ENCODE data around the gene ATP13A3.
"Not testable (repeated sequence)": the region's sequence is repeated elsewhere in the genome, so short reads cannot be mapped to it uniquely, and the experiment has no call there.

Gene ATP13A3

GRCh38 chr3:194497799-194498575 is 11.2 kb upstream of the ATP13A3 start:
- no peak for DNase-seq

- DNase-seq, result no peak
Observed at GRCh38 chr3:194496217-194496919, 9.6 kb upstream of the ATP13A3 start.

GRCh38 chr3:194494951-194495374 is 8.2 kb upstream of the ATP13A3 start:
- DNase-seq, result no peak

DNA sequence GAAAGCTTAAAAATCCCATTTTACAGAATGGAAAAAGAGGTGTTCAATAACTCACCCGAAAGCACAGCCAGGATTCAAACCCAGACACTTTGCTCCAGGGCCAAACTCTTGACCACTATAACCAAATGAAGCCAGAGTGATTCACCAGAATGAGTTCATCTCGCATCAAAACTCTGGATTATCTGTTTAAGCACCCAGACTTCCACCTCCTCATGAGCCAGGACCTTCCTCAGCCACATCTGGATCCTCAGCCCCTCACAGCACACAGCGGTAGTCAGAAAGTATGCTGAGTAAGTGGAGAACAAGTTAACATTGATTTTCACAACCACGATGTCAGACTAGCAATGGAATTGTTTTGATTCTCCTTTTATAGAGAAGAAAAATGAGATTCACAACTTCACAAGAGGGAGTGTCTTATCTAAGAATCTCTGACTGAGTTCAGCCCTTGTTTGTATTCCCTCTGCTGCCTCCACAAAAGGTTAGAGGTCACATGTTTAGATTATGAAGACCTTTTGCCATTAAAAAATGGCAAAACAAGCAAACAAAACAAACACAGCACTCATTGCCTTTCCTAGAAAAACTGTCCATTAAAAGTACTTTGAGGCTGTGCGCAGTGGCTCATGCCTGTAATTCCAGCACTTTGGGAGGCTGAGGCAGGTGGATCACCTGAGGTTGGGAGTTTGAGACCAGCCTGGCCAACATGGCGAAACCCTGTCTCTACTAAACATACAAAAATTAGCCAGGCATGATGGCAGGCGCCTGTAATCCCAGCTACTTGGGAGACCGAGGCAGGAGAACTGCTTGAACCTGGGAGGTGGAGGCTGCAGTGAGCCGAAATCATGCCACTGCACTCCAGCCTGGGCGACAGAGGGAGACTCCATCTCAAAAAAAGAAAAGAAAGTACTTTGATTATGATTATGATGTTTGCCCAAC is 7.5 kb upstream of the ATP13A3 start:
- not testable (repeated sequence) for DNase-seq

DNA sequence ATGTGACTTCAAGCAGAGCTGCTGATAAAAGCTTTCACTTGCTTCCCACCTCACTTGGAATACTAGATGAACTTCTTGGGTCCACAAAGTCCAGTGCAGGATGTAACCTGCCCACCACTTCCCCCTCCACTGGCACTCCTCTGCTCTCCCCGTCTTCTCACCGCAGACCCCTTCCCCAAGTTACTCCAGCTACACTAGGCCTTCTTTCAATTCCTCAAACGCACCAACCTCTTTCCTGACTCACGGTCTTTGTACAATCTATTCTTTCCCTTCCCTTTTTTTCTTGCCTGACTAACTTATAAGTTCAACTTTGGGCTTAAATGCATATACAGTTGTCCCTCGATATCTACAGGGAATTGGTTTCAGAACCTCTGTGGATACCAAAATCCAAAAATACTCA is 5.2 kb upstream of the ATP13A3 start:
- no peak for DNase-seq

GRCh38 chr3:194489736-194490612 is 3.2 kb upstream of the ATP13A3 start:
- no peak for DNase-seq

- DNase-seq, result no peak
Observed at GRCh38 chr3:194488055-194488742, 1.4 kb upstream of the ATP13A3 start.

DNA sequence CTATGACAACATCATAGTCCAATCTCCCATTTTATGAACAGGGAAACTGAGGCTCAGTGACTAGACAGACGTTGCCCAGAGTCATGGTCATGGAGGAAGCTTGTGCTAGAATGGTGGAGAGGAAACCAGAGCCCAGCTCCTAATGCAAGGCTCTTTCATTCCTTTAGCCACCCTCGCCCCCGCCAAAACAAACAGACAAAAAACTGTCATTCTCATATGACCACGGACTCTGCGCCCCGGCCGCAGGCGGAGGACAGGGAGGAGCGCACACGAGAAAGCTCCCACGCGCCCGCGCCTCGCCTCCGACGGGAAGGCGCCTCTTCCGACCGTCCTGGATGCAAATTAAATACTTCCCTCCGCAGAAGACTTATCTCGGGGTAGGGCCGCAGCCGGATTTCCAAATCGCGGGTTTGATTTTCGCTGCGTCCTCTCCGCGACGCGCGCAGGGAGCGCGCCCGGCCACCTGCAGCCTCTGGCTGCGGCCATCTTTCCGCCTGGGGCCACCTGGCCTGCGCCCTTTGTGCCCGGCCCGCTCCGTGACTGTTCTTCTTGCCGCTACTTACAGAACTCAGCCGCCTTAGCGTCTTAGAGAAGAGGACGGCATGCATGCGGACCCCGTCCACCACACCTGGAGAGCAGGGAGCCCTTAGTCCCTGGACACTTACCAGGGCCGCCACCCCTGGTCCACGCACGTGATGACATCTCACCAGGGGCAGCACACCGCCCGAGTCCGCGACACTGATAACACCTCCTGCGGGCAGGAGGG is 670 bp upstream of the ATP13A3 start:
- DNase-seq, result peak; percentile 81

- DNase-seq, result no peak
Observed at GRCh38 chr3:194485881-194486539, 792 bp downstream of the ATP13A3 start.

- DNase-seq, result no peak
Observed at GRCh38 chr3:194485468-194485880, 1.3 kb downstream of the ATP13A3 start.

- no peak for DNase-seq
Observed at GRCh38 chr3:194484614-194485013, 2.2 kb downstream of the ATP13A3 start.

DNA sequence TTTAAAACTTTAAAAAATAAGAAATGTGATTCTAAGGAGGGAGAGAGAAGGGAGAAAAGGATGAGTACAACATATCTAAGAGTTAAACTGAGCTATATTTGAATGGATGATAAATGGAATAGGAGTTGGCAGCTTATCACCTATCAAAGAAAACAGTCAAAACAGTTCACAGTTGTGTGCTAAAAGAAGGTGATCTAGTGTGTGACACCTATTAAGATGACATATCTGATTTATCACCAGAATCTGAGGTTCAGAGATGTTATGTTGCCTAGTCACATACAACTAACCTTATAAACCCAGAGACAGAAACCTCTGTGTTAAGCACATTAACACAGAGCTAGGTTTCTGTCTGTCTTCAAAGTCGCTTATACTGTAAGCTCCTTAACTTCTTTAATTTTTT is 3.0 kb downstream of the ATP13A3 start:
- DNase-seq, result no peak

- not testable (repeated sequence) for DNase-seq
Observed at GRCh38 chr3:194482830-194483229, 4.0 kb downstream of the ATP13A3 start.

DNA sequence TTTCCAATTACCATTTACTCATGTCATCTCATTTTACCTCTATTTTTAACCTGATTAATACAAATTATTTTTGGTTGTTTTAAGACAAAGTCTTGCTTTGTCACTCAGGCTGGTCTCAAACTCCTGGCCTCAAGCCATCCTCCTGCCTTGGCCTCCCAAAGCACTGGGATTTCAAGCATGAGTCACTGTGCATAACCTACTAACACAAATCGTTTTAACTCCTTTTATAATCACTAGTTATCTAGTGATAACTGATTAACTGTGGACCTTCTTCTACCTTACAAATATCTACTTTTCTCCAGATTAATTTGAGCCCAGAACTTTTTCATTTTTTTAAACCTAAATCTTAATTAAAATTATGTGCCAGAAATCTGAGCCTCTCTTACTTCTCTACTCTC is 4.6 kb downstream of the ATP13A3 start:
- DNase-seq, result no peak

GRCh38 chr3:194481525-194482195 is 5.1 kb downstream of the ATP13A3 start:
- DNase-seq, result no peak

GRCh38 chr3:194481103-194481502 is 5.7 kb downstream of the ATP13A3 start:
- DNase-seq, result no peak

GRCh38 chr3:194476784-194477183 is 10.0 kb downstream of the ATP13A3 start:
- DNase-seq, result no peak

DNA sequence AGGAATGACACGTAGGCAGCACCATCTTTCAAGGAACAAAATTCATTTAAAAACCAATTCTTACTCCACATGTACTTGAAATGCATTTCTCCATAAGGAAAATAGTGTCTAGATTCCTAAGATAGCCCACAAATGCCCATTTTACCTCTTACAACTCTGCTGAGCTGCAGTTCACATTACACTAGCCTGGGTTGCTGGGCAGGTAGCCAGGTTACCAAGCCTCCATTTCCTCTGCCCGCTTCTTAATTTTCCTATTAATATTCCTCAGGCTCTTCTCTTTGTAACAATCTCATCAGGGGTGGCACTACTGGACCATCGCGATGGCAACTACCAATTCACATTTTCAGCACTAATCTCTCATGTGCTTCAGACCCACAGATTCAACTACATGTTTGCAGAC is 10.8 kb downstream of the ATP13A3 start:
- no peak for DNase-seq

DNA sequence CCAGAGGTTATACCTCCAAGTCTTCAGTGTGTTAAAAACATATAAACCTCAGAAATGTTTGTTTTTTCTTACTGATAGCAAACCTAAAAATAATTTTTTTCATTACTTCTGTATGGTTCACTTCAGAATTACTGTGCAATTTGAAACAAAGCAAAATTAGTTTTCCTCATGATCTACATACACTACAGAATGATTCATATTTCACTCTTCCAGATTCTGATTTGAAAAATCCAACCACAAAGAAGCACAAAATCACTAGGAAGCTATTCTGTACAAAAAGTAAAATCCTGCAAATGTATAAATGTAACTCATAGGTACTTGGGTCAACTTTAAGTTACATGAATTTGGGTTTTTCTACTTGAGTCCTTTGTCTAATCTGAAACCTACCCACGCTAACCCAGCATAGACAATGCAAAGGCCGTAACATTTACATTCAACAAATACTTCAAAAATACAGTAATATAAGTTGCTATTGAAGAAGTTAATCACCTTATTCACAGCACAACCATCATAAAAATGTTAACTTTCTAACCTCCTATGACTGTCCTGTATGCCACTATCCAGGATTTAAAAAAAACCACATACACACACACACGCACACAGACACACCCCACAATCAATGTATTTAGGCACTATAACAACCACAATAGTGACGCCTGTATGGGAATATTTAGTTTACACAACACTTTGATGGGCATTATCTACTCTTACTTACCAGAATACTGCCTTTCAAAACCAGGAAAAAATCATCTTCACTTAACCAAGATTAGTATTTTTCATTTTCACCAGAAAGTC is 11.5 kb downstream of the ATP13A3 start:
- no peak for DNase-seq
